Activated naive CD4-positive, alpha-beta T cell treated with anti-CD3 and anti-CD28 coated beads for 36 hours (primary cell): ENCODE data around the gene CYP4F12. TPM values are rescaled to one million over a fixed set of nuclear protein-coding genes. Genes with fewer than 3 reads are reported as not detected.

Experiments
- CTCF ChIA-PET: fragments of 350-600 bp; sonication (Branson Sonifier 250); formaldehyde crosslinking; loops from one replicate; lab custom pipeline; 2021; ENCODE audit warnings: antibody characterized with exemption; lab: Charles Lee
- DNase-seq: peaks from one replicate; pipeline ENCODE4 v3.0.0-alpha.2; 2020
- H3K27ac Mint-ChIP-seq: one replicate; pipeline ENCODE4 v1.8.0; 2021; ENCODE audit warnings: mild to moderate bottlenecking, mixed read lengths
- H3K27me3 Mint-ChIP-seq: one replicate; pipeline ENCODE4 v1.8.0; 2021; ENCODE audit warnings: low read depth, mixed read lengths
- H3K36me3 Mint-ChIP-seq: one replicate; pipeline ENCODE4 v1.8.0; 2021; ENCODE audit warnings: low read depth, mixed read lengths
- H3K4me1 Mint-ChIP-seq: one replicate; pipeline ENCODE4 v1.8.0; 2021; ENCODE audit warnings: low read depth, mixed read lengths
- H3K4me3 Mint-ChIP-seq: one replicate; pipeline ENCODE4 v1.8.0; 2021; ENCODE audit warnings: mild to moderate bottlenecking, moderate library complexity, mixed read lengths
- H3K9me3 Mint-ChIP-seq: one replicate; pipeline ENCODE4 v1.8.0; 2021; ENCODE audit warnings: mixed read lengths
- intact Hi-C: fragments of 100-400 bp; cut with micrococcal nuclease; formaldehyde crosslinking; loops from one replicate; pipeline ENCODE4 v1.15.1; 2023
- total RNA-seq, 2 experiments: library from RNA; stranded (reverse); gene quantifications; one replicate each; pipeline ENCODE4 v1.2.3, GENCODE V29; 2021

CYP4F12 gene
- total RNA-seq, 2 experiments from 2014 or later, result not detected

DNA sequence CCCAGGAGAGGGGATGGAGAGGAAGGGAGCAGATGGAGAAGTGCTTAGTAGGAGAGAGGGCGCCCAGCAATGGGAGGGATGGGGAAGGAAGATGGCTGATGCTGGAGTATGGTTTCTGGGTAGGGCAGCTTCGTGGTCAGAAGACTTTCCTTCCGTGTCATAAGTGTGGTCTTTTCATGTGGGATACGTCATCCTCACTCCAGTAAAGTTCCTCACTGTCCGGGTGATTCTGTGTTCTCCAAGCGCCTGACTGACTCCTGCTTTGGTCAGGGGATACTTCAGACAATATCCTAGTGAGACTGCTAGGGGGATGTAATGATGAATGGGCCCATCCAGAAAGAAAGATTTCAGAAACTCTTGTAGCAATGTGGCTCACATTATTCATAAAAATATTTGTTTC lies 61.0 kb downstream of the CYP4F12 start:
- intact Hi-C loops, result no loop called here
- H3K9me3 Mint-ChIP-seq, result no peaks in the 10 kb centered on the region
- H3K27me3 Mint-ChIP-seq, result no peaks in the 10 kb centered on the region
- no peaks in the 10 kb centered on the region for H3K36me3 Mint-ChIP-seq
- CTCF ChIA-PET, result no interaction called here
- no peak overlapping the region for H3K27ac Mint-ChIP-seq
- DNase-seq, result no peak
- no peaks in the 10 kb centered on the region for H3K4me1 Mint-ChIP-seq
- no peak overlapping the region for H3K4me3 Mint-ChIP-seq

GRCh38 chr19:15737722-15738121 lies 64.8 kb downstream of the CYP4F12 start, which contains the start of gene OR10H3:
TSS of gene OR10H3 (plus strand) at chr19:15737985. CDS start at chr19:15741393, 3,408 bp downstream.
- Mint-ChIP-seq H3K27ac (no peak within 1 kb of the TSS), H3K36me3 (peaks cover 5% of the 10 kb centered on the region), H3K4me1 (no peaks in the 10 kb centered on the region), H3K9me3 (peaks cover 11% of the 10 kb centered on the region), H3K4me3 (no peak within 1 kb of the TSS), H3K27me3 (peaks cover 2% of the 10 kb centered on the region)
- no peak for DNase-seq
- CTCF ChIA-PET, result no interaction called here
- intact Hi-C loops, result no loop called here

DNA sequence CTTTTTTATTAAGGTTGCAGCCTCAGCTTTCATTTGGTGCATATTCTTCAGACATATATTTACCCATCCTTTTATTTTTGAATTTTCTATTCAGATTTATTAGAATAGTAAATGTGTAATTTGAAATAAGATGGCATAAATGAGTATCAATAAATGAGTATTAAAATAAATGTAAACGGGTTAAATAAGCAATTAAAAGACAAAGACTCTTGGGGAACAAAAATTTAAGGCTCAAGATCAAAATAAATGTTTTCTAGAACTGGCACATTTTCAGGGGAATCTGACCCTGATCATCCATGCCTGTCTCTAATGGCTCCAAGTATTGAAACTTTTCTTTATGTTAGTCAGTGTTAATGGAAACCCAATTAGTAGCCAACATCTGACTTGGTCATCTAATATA lies 67.9 kb downstream of the CYP4F12 start:
- intact Hi-C loops, result no loop called here
- Mint-ChIP-seq H3K36me3 (peaks cover 5% of the 10 kb centered on the region), H3K27ac (no peak overlapping the region), H3K27me3 (peaks cover 4% of the 10 kb centered on the region), H3K4me3 (no peak overlapping the region), H3K9me3 (peaks cover 11% of the 10 kb centered on the region), H3K4me1 (no peaks in the 10 kb centered on the region)
- DNase-seq, result no peak
- CTCF ChIA-PET, result no interaction called here

Other genes with a start within 250 kb of the CYP4F12 start
- gene WIZ, start 223.1 kb upstream of the CYP4F12 start, total RNA-seq, result 10 to 100 TPM; 16.5 to 16.7 TPM
- gene RASAL3, start 208.5 kb upstream of the CYP4F12 start, total RNA-seq, result 10 to 100 TPM; 63.2 to 66.2 TPM
- under 1 TPM; 0.07 TPM for gene PGLYRP2, start 193.6 kb upstream of the CYP4F12 start, total RNA-seq
- under 1 TPM; 0.17 to 0.29 TPM for gene CYP4F22, start 164.6 kb upstream of the CYP4F12 start, total RNA-seq
- not detected for gene CYP4F8, start 57.9 kb upstream of the CYP4F12 start, total RNA-seq
- under 1 TPM; 0.62 to 0.76 TPM for gene CYP4F3, start 32.2 kb upstream of the CYP4F12 start, total RNA-seq
- not detected for gene OR10H2, start 54.9 kb downstream of the CYP4F12 start, total RNA-seq
- gene OR10H3, start 64.9 kb downstream of the CYP4F12 start, total RNA-seq, result not detected
- gene OR10H5, start 114.6 kb downstream of the CYP4F12 start, total RNA-seq, result not detected
- not detected for gene OR10H1, start 142.6 kb downstream of the CYP4F12 start, total RNA-seq
- gene CYP4F2, start 225.0 kb downstream of the CYP4F12 start, total RNA-seq, result under 1 TPM in 1 of 2 experiments, not detected in 1; 0.24 TPM